HEK293 (cell line): Measurements from ENCODE around the gene CTNNA2.

Experiments used
- HOXA7 ChIP-seq: sonication (generic); formaldehyde crosslinking; IDR thresholded peaks from 2 replicates; pipeline ENCODE4 v1.8.1; 2022; ENCODE audit warnings: missing genetic modification reagents, borderline replicate concordance
- MZF1 ChIP-seq: fragments of 450-650 bp; formaldehyde crosslinking; IDR thresholded peaks from 2 replicates; pipeline ENCODE4 v1.5.1; 2017; ENCODE audit warnings: missing biosample characterization, missing genetic modification characterization, borderline replicate concordance
- SCRT2 ChIP-seq: fragments of 450-650 bp; formaldehyde crosslinking; IDR thresholded peaks from 2 replicates; pipeline ENCODE4 v1.5.1; 2016; ENCODE audit warnings: missing biosample characterization, missing genetic modification characterization
- TCF7L2 ChIP-seq: IDR thresholded peaks from 2 replicates; pipeline ENCODE4 v1.6.1; 2011; ENCODE audit warnings: low read depth, mild to moderate bottlenecking, inconsistent platforms, low read length, moderate library complexity, borderline replicate concordance
- ZNF16 ChIP-seq: fragments of 450-650 bp; formaldehyde crosslinking; IDR thresholded peaks from 2 replicates; pipeline ENCODE4 v1.5.1; 2016; ENCODE audit warnings: low read depth, missing biosample characterization, missing genetic modification characterization
- ZNF184 ChIP-seq: fragments of 450-650 bp; IDR thresholded peaks from 2 replicates; pipeline ENCODE4 v1.5.1; 2018; ENCODE audit warnings: missing biosample characterization, mild to moderate bottlenecking, missing genetic modification characterization
- ZNF24 ChIP-seq: fragments of 450-650 bp; formaldehyde crosslinking; IDR thresholded peaks from 2 replicates; pipeline ENCODE4 v1.5.1; 2016; ENCODE audit warnings: missing biosample characterization, missing genetic modification characterization
- ZNF274 ChIP-seq, 2 experiments: fragments of 200-500 bp in 1 of 2; fragments of 450-650 bp in 1 of 2; sonication (Bioruptor generic) in 1 of 2; formaldehyde crosslinking in 1 of 2; IDR thresholded peaks; 2 replicates each; pipeline versions ENCODE4 v1.5.1 to v1.6.1; 2014 to 2016; ENCODE audit warnings: borderline replicate concordance in 1 of 2, inconsistent platforms in 1 of 2, low read length in 1 of 2, missing biosample characterization in 1 of 2, missing genetic modification characterization in 1 of 2
- ZNF302 ChIP-seq: fragments of 450-650 bp; formaldehyde crosslinking; IDR thresholded peaks from 2 replicates; pipeline ENCODE4 v1.5.1; 2016; ENCODE audit warnings: missing biosample characterization, missing genetic modification characterization, low read depth
- ZNF394 ChIP-seq: fragments of 450-650 bp; formaldehyde crosslinking; IDR thresholded peaks from 2 replicates; pipeline ENCODE4 v1.5.1; 2016; ENCODE audit warnings: missing biosample characterization, missing genetic modification characterization, mild to moderate bottlenecking, moderate library complexity, borderline replicate concordance
- TF ChIP-seq, protein P1 (sequence below): fragments of 450-650 bp; formaldehyde crosslinking; IDR thresholded peaks from 2 replicates; pipeline ENCODE4 v1.5.1; 2016; ENCODE audit warnings: missing biosample characterization, missing genetic modification characterization
- TF ChIP-seq, protein P2 (sequence below): fragments of 450-650 bp; IDR thresholded peaks from 2 replicates; pipeline ENCODE4 v1.5.1; 2018; ENCODE audit warnings: missing biosample characterization, missing genetic modification characterization
- TF ChIP-seq, protein P3 (sequence below): fragments of 450-650 bp; formaldehyde crosslinking; IDR thresholded peaks from 2 replicates; pipeline ENCODE4 v1.5.1; 2016; ENCODE audit warnings: missing biosample characterization, missing genetic modification characterization, borderline replicate concordance
- TF ChIP-seq, protein P4 (sequence below): fragments of 450-650 bp; formaldehyde crosslinking; IDR thresholded peaks from 2 replicates; pipeline ENCODE4 v1.5.1; 2016; ENCODE audit warnings: missing biosample characterization, missing genetic modification characterization

DNA sequence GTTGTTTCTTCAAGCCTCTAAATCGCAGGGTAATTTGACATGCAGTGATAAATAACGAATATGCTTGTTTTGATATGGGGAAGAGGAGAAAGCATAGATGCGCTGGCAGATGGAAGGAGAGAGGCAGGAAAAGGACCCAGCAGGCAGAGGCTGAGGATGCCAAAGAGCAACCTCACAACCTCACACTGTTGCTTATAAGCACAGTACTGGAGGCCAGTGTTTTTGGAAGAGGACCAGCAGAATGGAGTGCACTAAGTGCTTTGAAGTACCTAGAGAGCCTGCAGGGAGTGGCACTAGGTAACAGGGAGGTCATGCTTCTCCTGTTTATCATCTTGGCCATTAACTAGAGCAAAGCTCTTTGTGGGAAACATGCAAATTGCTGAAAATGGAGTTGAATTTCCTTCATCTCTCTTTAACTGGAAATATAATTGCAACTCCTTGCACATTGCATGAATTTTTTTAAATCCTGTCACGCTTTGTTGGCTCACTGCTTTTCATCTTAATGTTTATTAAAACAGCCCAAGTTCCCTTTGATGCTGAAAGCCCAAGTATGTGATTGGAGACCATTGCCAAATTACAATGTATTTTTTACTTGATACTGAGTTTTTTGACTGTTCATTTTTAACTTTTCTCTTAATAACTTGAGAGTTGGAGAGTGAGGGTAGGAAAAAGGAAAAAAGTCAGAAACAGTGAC lies 555.3 kb downstream of the CTNNA2 start:
- TF ChIP-seq, protein P1, sequence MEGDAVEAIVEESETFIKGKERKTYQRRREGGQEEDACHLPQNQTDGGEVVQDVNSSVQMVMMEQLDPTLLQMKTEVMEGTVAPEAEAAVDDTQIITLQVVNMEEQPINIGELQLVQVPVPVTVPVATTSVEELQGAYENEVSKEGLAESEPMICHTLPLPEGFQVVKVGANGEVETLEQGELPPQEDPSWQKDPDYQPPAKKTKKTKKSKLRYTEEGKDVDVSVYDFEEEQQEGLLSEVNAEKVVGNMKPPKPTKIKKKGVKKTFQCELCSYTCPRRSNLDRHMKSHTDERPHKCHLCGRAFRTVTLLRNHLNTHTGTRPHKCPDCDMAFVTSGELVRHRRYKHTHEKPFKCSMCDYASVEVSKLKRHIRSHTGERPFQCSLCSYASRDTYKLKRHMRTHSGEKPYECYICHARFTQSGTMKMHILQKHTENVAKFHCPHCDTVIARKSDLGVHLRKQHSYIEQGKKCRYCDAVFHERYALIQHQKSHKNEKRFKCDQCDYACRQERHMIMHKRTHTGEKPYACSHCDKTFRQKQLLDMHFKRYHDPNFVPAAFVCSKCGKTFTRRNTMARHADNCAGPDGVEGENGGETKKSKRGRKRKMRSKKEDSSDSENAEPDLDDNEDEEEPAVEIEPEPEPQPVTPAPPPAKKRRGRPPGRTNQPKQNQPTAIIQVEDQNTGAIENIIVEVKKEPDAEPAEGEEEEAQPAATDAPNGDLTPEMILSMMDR (tag by site-specific recombination) = no peak
- TF ChIP-seq, protein P2, sequence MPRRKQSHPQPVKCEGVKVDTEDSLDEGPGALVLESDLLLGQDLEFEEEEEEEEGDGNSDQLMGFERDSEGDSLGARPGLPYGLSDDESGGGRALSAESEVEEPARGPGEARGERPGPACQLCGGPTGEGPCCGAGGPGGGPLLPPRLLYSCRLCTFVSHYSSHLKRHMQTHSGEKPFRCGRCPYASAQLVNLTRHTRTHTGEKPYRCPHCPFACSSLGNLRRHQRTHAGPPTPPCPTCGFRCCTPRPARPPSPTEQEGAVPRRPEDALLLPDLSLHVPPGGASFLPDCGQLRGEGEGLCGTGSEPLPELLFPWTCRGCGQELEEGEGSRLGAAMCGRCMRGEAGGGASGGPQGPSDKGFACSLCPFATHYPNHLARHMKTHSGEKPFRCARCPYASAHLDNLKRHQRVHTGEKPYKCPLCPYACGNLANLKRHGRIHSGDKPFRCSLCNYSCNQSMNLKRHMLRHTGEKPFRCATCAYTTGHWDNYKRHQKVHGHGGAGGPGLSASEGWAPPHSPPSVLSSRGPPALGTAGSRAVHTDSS (tag by site-specific recombination) = no peak
- TF ChIP-seq, protein P3, sequence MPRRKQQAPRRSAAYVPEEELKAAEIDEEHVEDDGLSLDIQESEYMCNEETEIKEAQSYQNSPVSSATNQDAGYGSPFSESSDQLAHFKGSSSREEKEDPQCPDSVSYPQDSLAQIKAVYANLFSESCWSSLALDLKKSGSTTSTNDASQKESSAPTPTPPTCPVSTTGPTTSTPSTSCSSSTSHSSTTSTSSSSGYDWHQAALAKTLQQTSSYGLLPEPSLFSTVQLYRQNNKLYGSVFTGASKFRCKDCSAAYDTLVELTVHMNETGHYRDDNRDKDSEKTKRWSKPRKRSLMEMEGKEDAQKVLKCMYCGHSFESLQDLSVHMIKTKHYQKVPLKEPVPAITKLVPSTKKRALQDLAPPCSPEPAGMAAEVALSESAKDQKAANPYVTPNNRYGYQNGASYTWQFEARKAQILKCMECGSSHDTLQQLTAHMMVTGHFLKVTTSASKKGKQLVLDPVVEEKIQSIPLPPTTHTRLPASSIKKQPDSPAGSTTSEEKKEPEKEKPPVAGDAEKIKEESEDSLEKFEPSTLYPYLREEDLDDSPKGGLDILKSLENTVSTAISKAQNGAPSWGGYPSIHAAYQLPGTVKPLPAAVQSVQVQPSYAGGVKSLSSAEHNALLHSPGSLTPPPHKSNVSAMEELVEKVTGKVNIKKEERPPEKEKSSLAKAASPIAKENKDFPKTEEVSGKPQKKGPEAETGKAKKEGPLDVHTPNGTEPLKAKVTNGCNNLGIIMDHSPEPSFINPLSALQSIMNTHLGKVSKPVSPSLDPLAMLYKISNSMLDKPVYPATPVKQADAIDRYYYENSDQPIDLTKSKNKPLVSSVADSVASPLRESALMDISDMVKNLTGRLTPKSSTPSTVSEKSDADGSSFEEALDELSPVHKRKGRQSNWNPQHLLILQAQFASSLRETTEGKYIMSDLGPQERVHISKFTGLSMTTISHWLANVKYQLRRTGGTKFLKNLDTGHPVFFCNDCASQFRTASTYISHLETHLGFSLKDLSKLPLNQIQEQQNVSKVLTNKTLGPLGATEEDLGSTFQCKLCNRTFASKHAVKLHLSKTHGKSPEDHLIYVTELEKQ (tag by site-specific recombination) = no peak
- TF ChIP-seq ZNF24 (tag by site-specific recombination) (no peak), ZNF16 (tag by site-specific recombination) (no peak), ZNF394 (tag by site-specific recombination) (no peak), ZNF302 (tag by site-specific recombination) (no peak), MZF1 (no peak), TCF7L2 (no peak), SCRT2 (tag by site-specific recombination) (no peak), HOXA7 (CRISPR knock-in tag) (no peak), ZNF184 (tag by site-specific recombination) (no peak), ZNF274 (IDR thresholded peaks at IDR 0.05; ENCODE audit: low read length) (no peak), ZNF274 (tag by site-specific recombination; IDR thresholded peaks at IDR 0.05; ENCODE audit: borderline replicate concordance) (no peak)
- TF ChIP-seq, protein P4, sequence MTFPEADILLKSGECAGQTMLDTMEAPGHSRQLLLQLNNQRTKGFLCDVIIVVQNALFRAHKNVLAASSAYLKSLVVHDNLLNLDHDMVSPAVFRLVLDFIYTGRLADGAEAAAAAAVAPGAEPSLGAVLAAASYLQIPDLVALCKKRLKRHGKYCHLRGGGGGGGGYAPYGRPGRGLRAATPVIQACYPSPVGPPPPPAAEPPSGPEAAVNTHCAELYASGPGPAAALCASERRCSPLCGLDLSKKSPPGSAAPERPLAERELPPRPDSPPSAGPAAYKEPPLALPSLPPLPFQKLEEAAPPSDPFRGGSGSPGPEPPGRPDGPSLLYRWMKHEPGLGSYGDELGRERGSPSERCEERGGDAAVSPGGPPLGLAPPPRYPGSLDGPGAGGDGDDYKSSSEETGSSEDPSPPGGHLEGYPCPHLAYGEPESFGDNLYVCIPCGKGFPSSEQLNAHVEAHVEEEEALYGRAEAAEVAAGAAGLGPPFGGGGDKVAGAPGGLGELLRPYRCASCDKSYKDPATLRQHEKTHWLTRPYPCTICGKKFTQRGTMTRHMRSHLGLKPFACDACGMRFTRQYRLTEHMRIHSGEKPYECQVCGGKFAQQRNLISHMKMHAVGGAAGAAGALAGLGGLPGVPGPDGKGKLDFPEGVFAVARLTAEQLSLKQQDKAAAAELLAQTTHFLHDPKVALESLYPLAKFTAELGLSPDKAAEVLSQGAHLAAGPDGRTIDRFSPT (tag by site-specific recombination) = no peak
